Cardiac muscle cell (in vitro differentiated cells and primary cell): Measurements from ENCODE around the gene OGFOD1. TPM values are rescaled to one million over a fixed set of nuclear protein-coding genes. Genes with fewer than 3 reads are reported as not detected.
"Not testable (repeated sequence)": the region's sequence is repeated elsewhere in the genome, so short reads cannot be mapped to it uniquely, and the experiment has no call there.

Source experiments
- DNase-seq, 2 donors: peaks; one replicate each; pipeline versions ENCODE4 v3.0.0 to v3.0.0-alpha.2; 2010 to 2017; ENCODE audit warnings: low read depth in 1 of 2, low spot score in 1 of 2
- H3K27ac ChIP-seq: fragments of 200-600 bp; sonication (generic); 2 replicates; pipeline ENCODE4 v1.5.1; 2016
- H3K27me3 ChIP-seq: fragments of 200-600 bp; sonication (generic); 2 replicates; pipeline ENCODE4 v1.6.0; 2016; ENCODE audit warnings: control low read depth
- H3K36me3 ChIP-seq: fragments of 200-600 bp; sonication (generic); 2 replicates; pipeline ENCODE4 v1.5.1; 2016; ENCODE audit warnings: control low read depth
- H3K4me1 ChIP-seq: fragments of 200-600 bp; sonication (generic); 2 replicates; pipeline ENCODE4 v1.8.1; 2017; ENCODE audit warnings: low read depth, mild to moderate bottlenecking, mixed run types
- H3K4me3 ChIP-seq: fragments of 200-600 bp; sonication (generic); 2 replicates; pipeline ENCODE4 v1.5.1; 2016; ENCODE audit warnings: mild to moderate bottlenecking
- H3K9me3 ChIP-seq: fragments of 200-600 bp; sonication (generic); 2 replicates; pipeline ENCODE4 v1.5.1; 2017; ENCODE audit warnings: low read depth, mild to moderate bottlenecking, control low read depth
- CTCF ChIP-seq: IDR thresholded peaks from 2 replicates; pipeline ENCODE4 v1.5.1; 2012; ENCODE audit warnings: low read depth, mild to moderate bottlenecking, low read length
- polyA plus RNA-seq: library from polyadenylated mRNA; unstranded; fragments of >200 nt; fragmentation: Nextera tagmentation; extraction: Ambion mirVana; gene quantifications from 2 replicates; pipeline ENCODE4 v1.2.1, GENCODE V29; 2016
- total RNA-seq: library from RNA; depleted of rRNA; stranded (reverse); fragments of >200 nt; gene quantifications from 2 replicates; pipeline ENCODE4 v1.2.3, GENCODE V29; 2016

OGFOD1 gene
- total and polyA plus RNA-seq, 2 experiments from 2014 or later: 54.9 to 65.5 TPM

DNA sequence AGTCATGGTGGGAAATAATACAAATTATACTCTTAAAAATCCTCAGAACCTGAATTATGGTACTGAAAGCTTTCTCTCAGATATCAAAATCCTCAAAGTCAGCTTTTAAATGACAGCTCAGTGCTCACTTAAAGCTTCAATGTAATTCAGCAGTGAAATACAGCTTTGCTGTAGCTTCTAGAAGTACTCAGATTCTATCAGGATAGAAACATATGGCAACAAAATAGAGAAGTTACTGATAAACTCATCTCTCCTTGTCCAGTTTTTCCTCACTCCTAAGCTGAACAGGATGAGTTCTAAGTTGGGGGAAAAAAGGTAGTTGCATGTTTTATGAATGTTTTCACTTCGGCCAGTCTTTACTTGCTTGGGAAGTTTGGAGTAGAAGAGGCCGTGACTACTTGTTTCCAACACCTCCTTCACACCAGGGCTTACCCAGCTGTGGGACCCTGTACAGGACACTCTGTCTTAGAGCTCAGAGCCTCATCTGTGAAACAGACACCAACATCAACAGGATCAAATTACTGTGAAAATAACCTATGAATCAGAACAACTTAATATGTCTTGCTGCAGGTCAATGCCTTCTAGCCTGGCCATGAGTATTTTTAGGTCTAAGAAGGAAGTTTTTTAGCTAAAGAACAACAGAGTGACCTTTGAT is 30.2 kb downstream of the OGFOD1 start:
- Histone ChIP-seq H3K36me3 (peaks cover 17% of the 10 kb centered on the region), H3K27me3 (no peaks in the 10 kb centered on the region), H3K9me3 (no peaks in the 10 kb centered on the region), H3K4me3 (no peak overlapping the region), H3K4me1 (no peaks in the 10 kb centered on the region), H3K27ac (no peak overlapping the region)
- DNase-seq: no peak
- no peak for TF ChIP-seq CTCF

DNA sequence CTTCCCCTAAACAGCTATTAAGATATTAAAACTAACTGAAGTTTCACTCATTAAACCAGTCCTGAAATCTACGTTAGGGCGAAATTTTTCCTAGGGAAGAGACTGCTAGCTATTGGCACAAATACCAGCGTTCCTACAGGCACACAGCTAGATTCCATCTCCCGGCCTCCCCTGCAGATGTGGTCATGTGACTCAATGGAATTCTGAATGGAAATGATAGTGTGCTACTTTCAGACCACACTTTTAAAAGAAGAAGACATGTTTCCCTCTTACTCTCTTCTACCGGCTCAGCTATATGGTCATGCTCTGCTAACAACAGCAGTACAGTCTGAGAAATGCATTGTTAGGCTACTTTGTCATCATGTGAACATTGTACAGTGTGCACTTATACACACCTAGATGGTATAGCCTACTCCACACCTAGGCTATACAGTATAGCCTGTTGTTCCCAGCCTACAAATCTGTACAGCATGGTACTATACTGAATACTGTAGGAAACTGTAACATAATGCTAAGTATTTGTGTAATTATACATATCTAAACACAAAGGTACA is 31.4 kb downstream of the OGFOD1 start:
- Histone ChIP-seq H3K27me3 (no peaks in the 10 kb centered on the region), H3K4me1 (no peaks in the 10 kb centered on the region), H3K4me3 (no peak overlapping the region), H3K9me3 (no peaks in the 10 kb centered on the region), H3K36me3 (peaks cover 17% of the 10 kb centered on the region), H3K27ac (no peak overlapping the region)
- no peak for TF ChIP-seq CTCF
- no peak for DNase-seq

GRCh38 chr16:56483394-56483793 is 32.0 kb downstream of the OGFOD1 start:
- DNase-seq: no peak
- H3K27ac ChIP-seq: no peak overlapping the region
- no peaks in the 10 kb centered on the region for H3K27me3 ChIP-seq
- peaks cover 13% of the 10 kb centered on the region for H3K36me3 ChIP-seq
- H3K4me3 ChIP-seq: no peak overlapping the region
- no peak for TF ChIP-seq CTCF
- no peaks in the 10 kb centered on the region for H3K4me1 ChIP-seq
- H3K9me3 ChIP-seq: no peaks in the 10 kb centered on the region

DNA sequence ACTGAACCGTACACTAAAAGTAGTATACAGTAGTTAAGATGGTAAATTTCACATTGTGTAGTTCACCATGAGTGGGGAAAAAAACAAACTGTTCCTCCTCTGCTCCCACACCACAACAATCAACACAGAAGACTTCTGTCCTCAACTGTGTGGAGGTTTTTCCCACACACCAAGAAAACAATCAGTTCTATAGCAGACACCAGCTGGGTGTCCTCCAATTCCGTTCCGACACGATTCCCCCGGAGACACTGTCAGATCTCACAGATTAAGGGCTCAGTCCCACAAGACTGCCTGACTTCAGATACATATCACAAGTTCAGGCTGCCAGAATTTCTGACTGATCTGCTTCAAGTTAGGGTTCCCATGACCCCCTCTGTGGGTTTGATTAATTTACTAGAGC is 36.7 kb downstream of the OGFOD1 start:
- Histone ChIP-seq H3K27ac (no peak overlapping the region), H3K36me3 (peaks cover 13% of the 10 kb centered on the region), H3K27me3 (no peaks in the 10 kb centered on the region), H3K4me3 (no peak overlapping the region), H3K9me3 (no peaks in the 10 kb centered on the region), H3K4me1 (no peaks in the 10 kb centered on the region)
- no peak for TF ChIP-seq CTCF
- DNase-seq: no peak

DNA sequence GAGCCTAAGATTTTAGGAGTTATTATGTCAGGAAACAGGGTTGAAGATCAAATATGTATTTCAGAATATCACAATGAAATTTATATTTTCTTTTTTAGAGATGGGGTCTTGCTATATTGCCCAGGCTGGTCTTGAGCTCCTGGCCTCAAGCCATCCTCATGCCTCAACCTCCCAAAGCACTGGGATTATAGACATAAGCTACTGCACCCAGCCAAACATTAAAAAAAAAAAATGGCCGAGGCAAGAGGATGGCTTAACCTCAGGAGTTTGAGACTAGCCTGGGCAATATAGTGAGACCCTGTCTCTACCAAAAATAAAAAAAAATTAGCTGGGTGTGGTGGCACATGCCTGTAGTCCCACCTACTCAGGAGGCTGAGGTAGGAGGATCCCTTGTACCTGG is 37.5 kb downstream of the OGFOD1 start:
- H3K27ac ChIP-seq, H3K27me3 ChIP-seq, DNase-seq, H3K9me3 ChIP-seq, H3K4me1 ChIP-seq, H3K4me3 ChIP-seq: not testable (repeated sequence)
- peaks cover 13% of the 10 kb centered on the region for H3K36me3 ChIP-seq

- Histone ChIP-seq H3K27me3 (no peaks in the 10 kb centered on the region), H3K4me3 (no peak overlapping the region), H3K4me1 (no peaks in the 10 kb centered on the region), H3K9me3 (no peaks in the 10 kb centered on the region), H3K36me3 (peaks cover 16% of the 10 kb centered on the region), H3K27ac (no peak overlapping the region)
- DNase-seq: no peak
- no peak for TF ChIP-seq CTCF
These were observed 40.4 kb downstream of the OGFOD1 start for GRCh38 chr16:56491657-56492261.
